H1 (cell line): ENCODE measurements around the gene DAZAP2. TPM values are rescaled to one million over a fixed set of nuclear protein-coding genes. Genes with fewer than 3 reads are reported as not detected.

Experiments used
- CTCF ChIA-PET: fragments of 300-600 bp; sonication (Branson Sonifier 250); formaldehyde crosslinking; loops from one replicate; lab custom pipeline; 2021; ENCODE audit not compliant: partially characterized antibody; lab: Charles Lee
- POLR2A ChIA-PET: fragments of 300-600 bp; sonication (Branson Sonifier 250); formaldehyde crosslinking; loops from one replicate; lab custom pipeline; 2021; ENCODE audit warnings: inconsistent platforms; ENCODE audit not compliant: partially characterized antibody; lab: Charles Lee
- DNase-seq, 2 experiments: peaks; one replicate each; pipeline versions ENCODE4 v3.0.0 to v3.0.0-alpha.2; 2010 to 2022; ENCODE audit warnings: low spot score in 2 of 2, low read depth in 1 of 2, mixed read lengths in 1 of 2
- FAIRE-seq: peaks from 2 replicates; lab custom pipeline; 2011; peaks lifted over from hg19 to GRCh38; lab: Jason Lieb, UNC
- H2AFZ ChIP-seq: 2 replicates; pipeline ENCODE4 v1.8.1; 2012; ENCODE audit warnings: low read length, inconsistent platforms
- H2AK5ac ChIP-seq: 2 replicates; pipeline ENCODE4 v1.6.1; 2013; ENCODE audit warnings: low read depth, low read length
- H2BK120ac ChIP-seq: replicated peaks from 2 replicates; pipeline ENCODE3; 2013; ENCODE audit warnings: low read depth, low read length, inconsistent platforms
- H2BK12ac ChIP-seq: 2 replicates; pipeline ENCODE4 v1.6.1; 2013; ENCODE audit warnings: low read depth, low read length
- H2BK15ac ChIP-seq: 2 replicates; pipeline ENCODE4 v1.6.1; 2013; ENCODE audit warnings: low read length
- H2BK20ac ChIP-seq: 2 replicates; pipeline ENCODE4 v1.6.1; 2013; ENCODE audit warnings: low read length
- H2BK5ac ChIP-seq: 2 replicates; pipeline ENCODE4 v1.6.1; 2013; ENCODE audit warnings: low read depth, low read length
- H3K14ac ChIP-seq: 2 replicates; pipeline ENCODE4 v1.6.1; 2013; ENCODE audit warnings: inconsistent platforms; ENCODE audit not compliant: insufficient read length
- H3K18ac ChIP-seq: 2 replicates; pipeline ENCODE4 v1.6.1; 2013; ENCODE audit warnings: low read length; ENCODE audit errors: extremely low read depth
- H3K23ac ChIP-seq: 2 replicates; pipeline ENCODE4 v1.6.1; 2013; ENCODE audit warnings: inconsistent platforms; ENCODE audit not compliant: insufficient read length
- H3K23me2 ChIP-seq: 2 replicates; pipeline ENCODE4 v1.6.1; 2013; ENCODE audit warnings: low read depth, low read length
- H3K27ac ChIP-seq: 2 replicates; pipeline ENCODE4 v1.6.1; 2011; ENCODE audit warnings: low read depth, low read length, inconsistent platforms
- H3K27me3 ChIP-seq, 4 experiments: replicated peaks in 1 of 4; 1 replicate in 1 of 4; 2 replicates in 3 of 4; pipeline versions ENCODE4 v1.6.1 to v1.8.1; 2011 to 2013; ENCODE audit warnings: low read length in 3 of 4, mild to moderate bottlenecking in 3 of 4, inconsistent platforms in 2 of 4, mixed read lengths in 2 of 4, moderate library complexity in 1 of 4; ENCODE audit not compliant: control insufficient read depth in 3 of 4, insufficient read depth in 3 of 4; ENCODE audit errors: extremely low read depth in 1 of 4
- H3K36me3 ChIP-seq, 4 experiments: 2 replicates each; pipeline versions ENCODE4 v1.6.1 to v1.8.1; 2011 to 2013; ENCODE audit warnings: mild to moderate bottlenecking in 4 of 4, low read length in 3 of 4, moderate library complexity in 2 of 4, control low read depth in 1 of 4, inconsistent platforms in 1 of 4; ENCODE audit not compliant: insufficient read depth in 4 of 4, control insufficient read depth in 2 of 4
- H3K4ac ChIP-seq: replicated peaks from 2 replicates; pipeline ENCODE3; 2013; ENCODE audit warnings: low read length, low read depth, mixed read lengths, inconsistent platforms; ENCODE audit not compliant: insufficient read length
- H3K4me1 ChIP-seq, 4 experiments: replicated peaks in 1 of 4; 1 replicate in 1 of 4; 2 replicates in 3 of 4; pipeline versions ENCODE4 v1.6.1 to v1.8.1; 2011 to 2013; ENCODE audit warnings: low read length in 3 of 4, inconsistent platforms in 2 of 4, mixed read lengths in 1 of 4; ENCODE audit not compliant: insufficient read depth in 4 of 4, control insufficient read depth in 3 of 4
- H3K4me2 ChIP-seq, 2 experiments: 2 replicates each; pipeline versions ENCODE4 v1.6.1 to v1.8.1; 2011 to 2013; ENCODE audit warnings: low read depth in 2 of 2, low read length in 2 of 2, control low read depth in 1 of 2, inconsistent platforms in 1 of 2, mild to moderate bottlenecking in 1 of 2; ENCODE audit not compliant: insufficient read depth in 1 of 2
- H3K4me3 ChIP-seq, 4 experiments: fragments of 200-600, 300-600 bp in 1 of 4; sonication (generic), shearing (Covaris generic), sonication (Bioruptor Twin) in 1 of 4; 2 replicates each; pipeline versions ENCODE4 v1.5.1 to v1.8.1; 2011 to 2016; ENCODE audit warnings: low read length in 4 of 4, low read depth in 3 of 4, control low read depth in 2 of 4, inconsistent platforms in 2 of 4, mild to moderate bottlenecking in 2 of 4, mixed read lengths in 1 of 4, moderate library complexity in 1 of 4; ENCODE audit not compliant: insufficient read depth in 2 of 4; ENCODE audit errors: extremely low read depth in 1 of 4
- H3K56ac ChIP-seq: replicated peaks from 2 replicates; pipeline ENCODE3; 2013; ENCODE audit warnings: low read depth, mild to moderate bottlenecking, mixed read lengths, low read length, inconsistent platforms; ENCODE audit not compliant: insufficient read length
- H3K79me1 ChIP-seq: 2 replicates; pipeline ENCODE4 v1.6.1; 2013; ENCODE audit warnings: low read depth, low read length, control low read depth
- H3K79me2 ChIP-seq, 2 experiments: 2 replicates each; pipeline versions ENCODE4 v1.6.1 to v1.8.1; 2012 to 2013; ENCODE audit warnings: low read length in 2 of 2, mild to moderate bottlenecking in 2 of 2, inconsistent platforms in 1 of 2; ENCODE audit not compliant: insufficient read depth in 2 of 2, control insufficient read depth in 1 of 2
- H3K9ac ChIP-seq, 4 experiments: replicated peaks in 1 of 4; 1 replicate in 1 of 4; 2 replicates in 3 of 4; pipeline versions ENCODE4 v1.6.1 to v1.8.1; 2011 to 2013; ENCODE audit warnings: low read depth in 3 of 4, low read length in 3 of 4, control low read depth in 2 of 4, mild to moderate bottlenecking in 2 of 4, moderate library complexity in 2 of 4, inconsistent platforms in 1 of 4; ENCODE audit errors: extremely low read depth in 1 of 4
- H3K9me3 ChIP-seq, 2 experiments: 2 replicates each; pipeline versions ENCODE4 v1.6.1 to v1.8.1; 2012 to 2013; ENCODE audit warnings: mild to moderate bottlenecking in 2 of 2, moderate library complexity in 2 of 2, control low read depth in 1 of 2, inconsistent platforms in 1 of 2, low read depth in 1 of 2, low read length in 1 of 2, mixed read lengths in 1 of 2; ENCODE audit not compliant: insufficient read depth in 2 of 2
- H4K20me1 ChIP-seq, 2 experiments: replicated peaks in 1 of 2; 2 replicates each; pipeline versions ENCODE3 to v1.8.1; 2011 to 2013; ENCODE audit warnings: inconsistent platforms in 2 of 2, low read length in 2 of 2, mild to moderate bottlenecking in 1 of 2; ENCODE audit not compliant: insufficient read depth in 2 of 2, control insufficient read depth in 1 of 2
- H4K5ac ChIP-seq: 2 replicates; pipeline ENCODE4 v1.6.1; 2013; ENCODE audit warnings: low read length, low read depth, mixed read lengths, inconsistent platforms; ENCODE audit not compliant: insufficient read length
- H4K8ac ChIP-seq: 2 replicates; pipeline ENCODE4 v1.8.0; 2013; ENCODE audit warnings: mild to moderate bottlenecking, moderate library complexity, low read length, inconsistent platforms; ENCODE audit not compliant: insufficient read depth; ENCODE audit errors: extremely low read depth
- H4K91ac ChIP-seq: replicated peaks from 2 replicates; pipeline ENCODE3; 2013; ENCODE audit warnings: low read length, mixed read lengths, inconsistent platforms; ENCODE audit not compliant: insufficient read length
- KDM5A ChIP-seq: fragments of 200-600 bp; IDR thresholded peaks from 2 replicates; pipeline ENCODE4 v1.7.1; 2012; ENCODE audit warnings: mild to moderate bottlenecking, low read length, inconsistent platforms, mixed read lengths
- polyA plus RNA-seq, 7 experiments: library from polyadenylated mRNA; depleted of rRNA in 3 of 7; stranded (reverse) in 5 of 7; unstranded in 2 of 7; fragments of >200 nt in 5 of 7; fragments of 200-250 nt in 2 of 7; gene quantifications; 1 replicate in 5 of 7; 2 replicates in 1 of 7; 4 replicates in 1 of 7; pipeline versions ENCODE4 v1.2.1 to v1.2.3, GENCODE V29; 2011 to 2013; ENCODE audit warnings: missing spikeins in 2 of 7, mixed read lengths in 2 of 7
- total RNA-seq: library from RNA; stranded (reverse); fragmentation: NEBNext Ultra II Directional; extraction: Animal tissue kit (Norgen Biotek cat#: 25700); gene quantifications from 2 replicates; pipeline ENCODE4 v1.2.1, GENCODE V29; 2021

The DAZAP2 gene
- total and polyA plus RNA-seq, 2 of the 8 experiments (the other 6 are each of a cell fraction or from before 2014, with no cell fraction given) = 27.1 to 77.2 TPM

- Histone ChIP-seq H3K4me3 (no peak overlapping the region), H4K91ac (no peak overlapping the region), H3K4me2 (no peak overlapping the region), H4K20me1 (no peaks in the 10 kb centered on the region), H2BK20ac (no peak overlapping the region), H3K27me3 (no peaks in the 10 kb centered on the region), H3K14ac (no peak overlapping the region), H3K9ac (no peak overlapping the region), H3K9me3 (no peaks in the 10 kb centered on the region), H3K79me1 (no peaks in the 10 kb centered on the region), H4K8ac (no peak overlapping the region), H3K27ac (no peak overlapping the region), H2AK5ac (no peak overlapping the region), H2BK15ac (no peak overlapping the region), H3K4me1 (peaks cover 0 to 2% (median 0%) of the 10 kb centered on the region in 4 experiments; a peak in 1 of 7 replicates), H2BK5ac (no peak overlapping the region), H3K36me3 (no peaks in the 10 kb centered on the region), H4K5ac (no peak overlapping the region), H3K23me2 (no peaks in the 10 kb centered on the region), H3K23ac (no peak overlapping the region), H3K4ac (no peak overlapping the region), H2AFZ (no peak overlapping the region), H2BK120ac (no peak overlapping the region), H3K18ac (no peak overlapping the region), H3K79me2 (no peaks in the 10 kb centered on the region), H2BK12ac (no peak overlapping the region), H3K56ac (no peak overlapping the region)
- ChIA-PET CTCF (interaction anchor here (0.6 to 0.7 kb wide), 2 partner anchors 17 to 1510 kb away, joined by 3 read pairs; no protein-coding TSS in a partner anchor), POLR2A (interaction anchor here (0.6 to 4.7 kb wide), 2 partner anchors 14 to 145 kb away, joined by 3 to 22 read pairs; partner anchors contain the start of gene POU6F1)
- FAIRE-seq (no peak), DNase-seq (no peak)
- TF ChIP-seq KDM5A = no peak
Measured at GRCh38 chr12:51232642-51233041, 6.0 kb upstream of the DAZAP2 start.
